Measurements from ENCODE around the gene LYPLAL1. TPM values are rescaled to one million over a fixed set of nuclear protein-coding genes. Genes with fewer than 3 reads are reported as not detected.

Gene LYPLAL1
- total and polyA plus RNA-seq, 2 of the 8 experiments (the other 6 are each of a cell fraction or from before 2014, with no cell fraction given) = 6.3 to 23.8 TPM

DNA sequence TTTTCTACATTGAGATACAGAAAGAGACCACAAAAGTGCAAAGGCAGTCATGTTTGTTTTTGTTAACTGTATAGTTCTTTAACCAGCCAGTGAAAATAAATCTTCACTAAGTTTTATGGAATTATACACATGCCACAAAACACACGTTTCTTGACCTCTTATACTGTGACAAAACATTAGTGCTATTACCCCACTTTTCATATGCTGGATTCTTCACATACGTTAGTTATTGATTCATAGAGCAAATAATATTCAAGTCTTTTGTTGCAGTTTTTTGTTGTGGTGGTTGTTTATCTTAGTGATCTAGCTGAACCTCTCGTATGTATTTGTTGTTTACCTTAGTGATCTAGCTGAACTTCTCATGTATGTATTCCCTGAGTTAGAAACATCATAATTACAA is 28.0 kb downstream of the LYPLAL1 start:
- Histone ChIP-seq H3K18ac (ENCODE audit: extremely low read depth, low read length) (no peak overlapping the region), H3K79me1 (ENCODE audit: low read depth, low read length) (no peaks in the 10 kb centered on the region), H3K27me3 (replicated peaks in 1 of 4; ENCODE audit: control insufficient read depth in 3 of 4, extremely low read depth in 1 of 4, insufficient read depth in 3 of 4, low read length in 3 of 4) (no peaks in the 10 kb centered on the region), H2AK5ac (ENCODE audit: low read depth, low read length) (no peak overlapping the region), H2BK5ac (ENCODE audit: low read depth, low read length) (no peak overlapping the region), H4K20me1 (replicated peaks in 1 of 2; ENCODE audit: control insufficient read depth in 1 of 2, insufficient read depth in 2 of 2, low read length in 2 of 2) (no peaks in the 10 kb centered on the region), H2BK20ac (ENCODE audit: low read length) (no peak overlapping the region), H3K79me2 (ENCODE audit: control insufficient read depth in 1 of 2, insufficient read depth in 2 of 2, low read length in 2 of 2) (no peaks in the 10 kb centered on the region), H2BK15ac (ENCODE audit: low read length) (no peak overlapping the region), H4K5ac (ENCODE audit: insufficient read length, low read depth, low read length) (no peak overlapping the region), H3K9me3 (ENCODE audit: insufficient read depth in 2 of 2, low read depth in 1 of 2, low read length in 1 of 2) (no peaks in the 10 kb centered on the region), H3K9ac (replicated peaks in 1 of 4; ENCODE audit: extremely low read depth in 1 of 4, low read depth in 3 of 4, low read length in 3 of 4) (no peak overlapping the region), H3K36me3 (ENCODE audit: control insufficient read depth in 2 of 4, insufficient read depth in 4 of 4, low read length in 3 of 4) (no peaks in the 10 kb centered on the region; a peak in 1 of 8 replicates), H2BK120ac (replicated peaks; ENCODE audit: low read depth, low read length) (no peak overlapping the region), H3K4me1 (replicated peaks in 1 of 4; ENCODE audit: control insufficient read depth in 3 of 4, insufficient read depth in 4 of 4, low read length in 3 of 4) (no peaks in the 10 kb centered on the region), H4K91ac (replicated peaks; ENCODE audit: insufficient read length, low read length) (no peak overlapping the region), H3K23ac (ENCODE audit: insufficient read length) (no peak overlapping the region), H2BK12ac (ENCODE audit: low read depth, low read length) (no peak overlapping the region), H2AFZ (ENCODE audit: low read length) (no peak overlapping the region), H3K4ac (replicated peaks; ENCODE audit: insufficient read length, low read depth, low read length) (no peak overlapping the region), H3K14ac (ENCODE audit: insufficient read length) (no peak overlapping the region), H3K4me3 (ENCODE audit: extremely low read depth in 1 of 4, insufficient read depth in 2 of 4, low read depth in 3 of 4, low read length in 4 of 4) (no peak overlapping the region), H3K56ac (replicated peaks; ENCODE audit: insufficient read length, low read depth, low read length) (no peak overlapping the region), H4K8ac (ENCODE audit: extremely low read depth, insufficient read depth, low read length) (no peak overlapping the region), H3K23me2 (ENCODE audit: low read depth, low read length) (no peaks in the 10 kb centered on the region), H3K27ac (ENCODE audit: low read depth, low read length) (no peak overlapping the region), H3K4me2 (ENCODE audit: insufficient read depth in 1 of 2, low read depth in 2 of 2, low read length in 2 of 2) (no peak overlapping the region)
- DNase-seq (ENCODE audit: low read depth in 1 of 2, low spot score in 2 of 2) = no peak
- CTCF ChIA-PET (ENCODE audit: partially characterized antibody) = interaction anchor here (0.7 to 1.1 kb wide), 4 partner anchors 13 to 364 kb away, joined by 3 to 6 read pairs (median 3); no protein-coding TSS in a partner anchor
- FAIRE-seq = no peak
- POLR2A ChIA-PET (ENCODE audit: partially characterized antibody) = no interaction called here
- 98% methylated on average over 3 of the region's 3 CpGs; no CpG with 5 or more reads in 1 of the 2 experiments for WGBS, 2 experiments (ENCODE audit: extremely low coverage in 1 of 2, insufficient coverage in 1 of 2, insufficient read length in 1 of 2, insufficient replicate concordance in 2 of 2, low coverage in 1 of 2, low lambda C conversion rate in 2 of 2, missing lambda C conversion rate in 1 of 2)
- TF ChIP-seq HDAC6 (IDR thresholded peaks at IDR 0.05; ENCODE audit: low read depth, low read length) = no peak

Measured in H1 (cell line).